GM10847 (cell line): ENCODE measurements around the gene KIAA0319L.

Source experiments
- POLR2A ChIP-seq: IDR thresholded peaks from 2 replicates; pipeline ENCODE4 v1.6.1; 2011; ENCODE audit not compliant: insufficient read length; ENCODE audit errors: extremely low read depth

Gene KIAA0319L

DNA sequence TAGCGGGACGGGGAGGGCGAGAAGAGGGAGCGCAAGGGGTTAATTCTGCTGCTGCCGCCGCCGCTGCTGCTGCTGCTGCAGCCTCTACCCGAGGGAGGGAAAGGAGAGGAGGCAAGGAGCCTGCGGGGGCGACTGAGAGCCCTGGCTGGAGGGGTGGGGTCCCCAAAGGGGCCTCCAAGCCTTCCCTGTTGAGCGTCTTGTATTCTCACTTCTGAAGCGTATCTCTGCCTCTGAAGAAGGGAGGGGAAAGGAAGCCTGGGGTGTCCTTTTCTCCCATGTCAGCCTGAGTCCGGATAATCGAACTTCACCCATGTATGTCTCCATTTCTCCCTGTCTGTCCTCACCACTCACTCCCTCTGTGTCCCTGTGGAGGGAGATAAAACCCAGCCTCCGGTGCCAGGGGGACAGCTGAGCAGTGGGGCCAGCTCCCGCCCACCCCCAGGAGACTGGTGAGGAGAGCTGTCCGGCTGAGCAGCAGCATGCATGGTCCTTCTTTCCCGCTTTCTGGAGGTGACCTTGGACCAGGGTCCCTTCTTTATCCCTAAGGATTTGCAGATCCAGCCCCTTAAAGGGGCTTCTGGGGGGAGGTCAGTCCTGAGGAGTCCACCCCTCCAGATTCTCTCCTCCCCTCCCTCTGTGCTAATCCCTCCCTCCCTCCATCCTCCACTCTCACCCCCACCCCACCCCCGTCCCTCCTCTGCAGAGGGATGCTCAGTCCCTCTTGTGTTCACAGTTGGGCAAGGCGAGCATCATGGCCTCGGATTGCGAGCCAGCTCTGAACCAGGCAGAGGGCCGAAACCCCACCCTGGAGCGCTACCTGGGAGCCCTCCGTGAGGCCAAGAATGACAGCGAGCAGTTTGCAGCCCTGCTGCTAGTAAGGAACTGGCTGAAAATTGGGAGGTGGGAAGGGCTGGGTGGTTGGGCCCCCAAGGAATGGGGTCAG, 1.4 kb upstream of the KIAA0319L start:
- TF ChIP-seq POLR2A, result no peak

DNA sequence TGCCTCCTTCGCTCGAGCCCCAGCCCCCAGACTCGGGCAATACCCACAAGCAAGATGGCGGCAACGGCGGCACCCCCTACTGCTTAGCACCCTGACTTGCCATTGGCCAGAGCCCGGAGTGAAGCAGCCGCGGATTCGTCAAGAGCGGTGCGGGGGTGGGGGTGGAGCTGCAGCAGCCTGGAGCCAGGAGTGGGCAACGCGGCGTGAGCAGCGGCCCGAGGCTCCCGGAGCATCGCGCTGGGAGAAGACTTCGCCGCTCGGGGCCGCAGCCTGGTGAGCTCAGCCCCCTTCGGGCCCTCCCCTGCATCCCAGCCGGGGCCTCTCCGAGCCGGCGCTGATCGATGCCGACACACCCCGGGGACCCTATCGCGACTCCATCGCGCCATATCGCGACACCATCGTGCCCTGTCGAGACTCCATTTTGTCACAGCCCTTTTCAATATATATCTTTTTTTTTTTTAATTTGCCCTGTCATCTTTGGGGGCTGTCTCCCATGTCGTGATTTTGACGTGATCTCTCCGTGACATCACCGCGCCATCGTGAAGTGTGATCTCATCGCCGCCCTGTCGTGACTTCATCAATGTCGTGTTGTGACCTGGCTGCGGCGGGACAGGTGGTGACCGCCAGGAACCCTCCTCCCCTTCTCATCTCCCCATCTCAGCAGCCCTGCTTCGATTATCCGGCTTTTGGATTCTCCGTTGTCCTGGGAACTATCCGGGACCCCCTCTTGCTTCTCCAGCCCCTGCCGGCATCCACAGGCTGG, 589 bp upstream of the KIAA0319L start, which contains the start of gene NCDN:
NCDN (plus strand) TSS at position 189 of the 763 bp plus-strand sequence; CDS start at position 581, 392 bp downstream.
- TF ChIP-seq POLR2A, result peak; percentile 86

DNA sequence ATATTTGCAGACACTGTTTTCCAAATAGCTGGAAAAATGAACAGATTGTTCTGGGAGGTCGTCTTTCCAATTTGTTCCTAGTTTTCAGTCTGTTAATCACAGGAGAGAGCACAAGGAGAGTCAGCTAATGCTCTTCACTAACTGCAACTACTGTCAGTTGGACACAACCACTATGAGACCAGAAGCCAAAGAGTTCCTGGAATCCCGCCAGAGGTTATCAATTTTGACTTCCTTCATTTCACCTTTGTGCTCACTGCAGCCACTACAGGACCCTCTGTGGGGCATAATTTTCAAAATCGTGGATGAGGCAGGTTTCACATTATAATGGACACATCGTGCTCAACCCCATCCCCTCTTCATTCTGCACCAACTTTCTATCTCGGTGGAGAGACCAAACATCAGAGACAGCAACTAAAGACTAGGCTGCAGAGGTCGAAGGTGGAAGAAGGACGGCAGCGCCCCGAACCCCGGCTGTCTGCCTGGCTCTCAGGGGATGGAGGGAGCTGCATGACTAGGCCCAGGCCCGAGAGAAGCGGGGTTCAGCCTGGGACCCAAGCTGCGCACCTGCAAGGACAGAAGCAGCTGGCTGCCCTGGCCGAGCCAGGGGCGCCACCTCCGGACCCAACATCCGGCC, 602 bp downstream of the KIAA0319L start:
- no peak for TF ChIP-seq POLR2A

DNA sequence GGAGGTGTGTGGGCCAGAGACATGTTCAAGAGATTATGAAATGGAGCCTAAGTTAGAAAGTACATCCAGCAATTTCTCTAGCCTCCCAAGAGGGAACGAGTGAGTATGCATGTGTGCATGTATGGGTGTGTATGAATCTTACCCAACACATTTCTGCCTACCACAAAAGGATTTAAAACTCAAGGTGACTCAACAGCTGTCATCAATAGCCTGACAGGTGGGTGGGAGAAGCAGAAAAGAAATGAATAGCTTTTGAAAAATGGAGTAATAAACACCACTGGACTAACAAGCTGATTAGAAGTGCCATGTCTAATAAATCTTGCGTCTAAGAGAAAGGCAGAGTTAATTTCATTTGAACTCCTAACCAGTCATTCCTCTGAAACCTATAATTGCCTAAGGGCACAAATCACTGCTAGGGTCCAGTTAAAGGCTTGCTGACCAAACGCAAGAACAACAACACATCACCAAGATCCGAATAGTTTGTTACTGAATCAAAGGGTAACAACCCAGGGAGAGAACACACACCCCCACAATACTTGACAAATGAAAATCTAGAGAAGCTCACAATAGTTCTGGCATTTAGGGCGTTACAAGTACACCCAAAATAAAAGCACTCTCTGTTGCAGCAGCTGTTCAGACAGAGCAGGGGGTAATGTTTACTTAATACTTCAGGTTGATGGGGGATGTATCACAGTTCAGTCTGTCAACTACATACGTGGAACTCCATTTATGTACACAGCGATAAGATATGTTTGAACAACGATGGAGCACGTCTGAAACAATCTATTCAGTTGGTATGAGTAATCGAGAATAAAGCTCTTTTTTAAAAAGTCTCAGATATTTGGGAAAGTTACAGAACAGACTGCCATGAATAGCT, 1.4 kb downstream of the KIAA0319L start:
- TF ChIP-seq POLR2A, result no peak

DNA sequence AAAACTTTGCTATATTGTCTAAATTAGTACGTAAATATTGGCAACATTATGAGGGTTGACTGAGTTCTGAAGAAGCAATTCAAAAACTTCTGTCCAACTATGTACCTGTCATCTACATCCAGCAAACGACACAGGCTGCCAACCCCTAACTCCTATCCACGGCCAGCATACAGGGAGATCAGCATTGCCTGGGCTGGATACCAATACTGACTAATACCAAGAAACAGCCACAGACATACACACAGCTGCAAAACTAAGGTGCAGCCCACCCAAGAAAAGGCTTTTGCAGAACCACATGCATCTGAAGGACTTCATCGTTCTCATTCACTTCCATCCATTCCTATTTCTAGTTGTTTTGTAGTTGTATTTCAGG, 2.0 kb downstream of the KIAA0319L start:
- no peak for TF ChIP-seq POLR2A

DNA sequence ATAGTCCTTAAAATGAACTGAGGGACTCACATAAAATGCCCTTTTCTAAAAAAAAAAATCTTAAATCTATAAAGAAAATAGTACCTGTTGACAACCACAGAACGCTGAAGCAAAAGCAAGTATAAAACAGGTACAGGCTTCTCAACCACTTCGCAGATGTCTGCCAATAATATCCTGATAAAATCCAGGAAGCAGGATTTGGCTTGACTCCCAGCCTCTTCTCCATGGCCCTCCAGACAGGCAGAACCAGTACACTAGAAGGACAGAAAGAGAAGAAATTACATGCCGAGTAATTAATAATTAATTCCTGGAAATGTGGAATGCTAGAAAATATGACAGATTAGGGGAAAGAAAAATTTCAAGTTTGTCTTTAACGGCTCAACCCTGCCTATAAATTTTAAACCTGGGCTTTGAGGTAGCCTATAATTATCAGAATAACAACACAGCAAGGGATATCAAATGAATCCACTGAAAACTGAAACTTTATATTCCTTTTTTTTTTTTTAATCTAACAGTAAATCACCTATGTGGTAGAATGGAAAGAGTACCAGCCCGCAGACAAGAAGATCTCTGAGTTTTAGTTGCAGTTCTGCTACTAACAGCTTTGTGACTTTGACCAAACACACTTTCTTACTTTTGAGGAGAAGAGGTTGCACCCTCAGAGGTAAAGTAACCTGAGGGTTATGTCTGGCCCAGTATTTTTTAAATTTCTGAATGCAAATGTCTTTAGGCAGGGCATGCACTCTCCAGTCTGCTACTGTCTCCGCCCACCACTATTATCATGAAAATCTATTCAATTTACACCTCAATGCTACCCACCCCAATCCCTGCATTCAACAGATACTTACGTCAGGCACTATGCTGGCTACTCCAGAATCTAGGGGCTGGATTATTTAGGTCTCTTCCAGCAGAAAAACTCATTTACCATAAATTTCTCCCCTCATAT, 2.7 kb downstream of the KIAA0319L start:
- TF ChIP-seq POLR2A, result no peak

DNA sequence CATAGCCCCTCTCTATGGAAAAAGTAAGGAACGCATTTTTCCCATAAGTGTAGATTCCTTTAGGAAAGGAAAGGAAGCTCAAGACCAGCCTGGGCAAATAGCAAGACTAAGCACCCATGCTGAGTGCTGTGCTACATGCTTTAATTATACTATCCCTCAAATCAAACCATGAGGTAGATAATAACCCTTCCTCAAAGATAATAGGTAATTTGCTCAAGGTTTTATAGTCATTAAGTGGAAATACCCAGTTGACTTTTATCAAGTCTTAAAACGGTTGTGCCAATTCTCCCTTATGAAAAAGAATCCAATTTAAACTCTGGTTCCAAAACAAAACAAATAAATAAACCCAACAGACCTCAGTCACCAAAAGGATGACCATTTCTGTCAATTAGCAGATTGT, 3.4 kb downstream of the KIAA0319L start:
- TF ChIP-seq POLR2A, result no peak

DNA sequence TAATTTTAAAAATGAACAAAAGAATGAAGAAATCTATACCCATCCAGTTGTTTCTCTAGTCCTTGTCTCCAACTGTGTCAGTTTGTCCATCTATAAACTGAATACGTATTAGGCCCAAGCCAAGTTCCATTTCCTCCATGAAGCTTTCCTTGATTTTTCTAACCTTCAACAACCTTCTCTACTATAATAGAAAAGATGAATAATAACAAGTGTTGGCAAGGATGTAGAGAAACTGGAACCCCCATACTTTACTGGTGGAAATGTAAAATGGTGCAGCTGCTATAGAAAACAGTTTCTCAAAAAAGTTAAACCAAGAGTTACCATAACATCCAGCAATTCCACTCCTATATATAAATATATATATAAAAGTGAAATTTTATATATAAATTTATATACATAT, 10.6 kb downstream of the KIAA0319L start:
- TF ChIP-seq POLR2A, result no peak

DNA sequence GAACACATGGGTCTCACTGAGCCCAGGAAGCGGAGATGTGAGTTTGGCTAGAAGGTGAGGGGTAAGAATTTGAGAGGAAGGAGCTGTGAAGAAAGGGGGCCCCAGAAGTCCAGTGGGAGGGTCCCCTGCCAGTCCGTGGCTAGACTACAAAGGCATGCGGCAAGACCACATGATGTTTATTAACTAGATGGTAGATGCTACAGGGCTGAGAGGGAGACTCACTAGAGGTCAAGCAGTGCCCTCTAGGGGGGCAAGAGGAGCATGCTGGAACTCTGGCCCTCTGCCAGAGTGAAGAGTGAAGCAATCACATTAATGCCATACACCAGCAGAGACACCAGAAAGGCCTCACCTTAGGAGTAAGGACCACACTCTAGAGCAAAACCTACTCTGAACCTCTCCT, 12.2 kb downstream of the KIAA0319L start:
- no peak for TF ChIP-seq POLR2A

DNA sequence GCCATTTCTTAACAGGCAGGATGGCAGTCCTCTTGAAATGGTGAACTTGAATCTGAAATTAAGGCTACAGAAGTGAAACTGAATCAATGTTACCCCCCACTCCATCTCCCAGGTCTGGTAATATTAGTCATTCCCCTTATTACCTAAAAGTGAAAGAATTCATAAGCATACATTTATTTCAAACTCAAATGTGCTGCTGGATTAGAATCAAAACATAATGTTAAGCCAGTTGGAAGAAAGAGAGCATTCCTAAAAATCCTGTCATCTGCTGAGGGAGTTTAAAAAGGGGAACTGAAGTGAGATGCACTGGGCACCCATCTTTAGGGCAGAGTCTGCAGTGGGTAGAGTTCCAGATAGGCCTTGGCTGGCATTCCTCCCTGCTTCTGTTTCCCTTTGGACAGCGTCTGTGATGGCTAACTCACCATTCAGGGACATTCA, 17.4 kb downstream of the KIAA0319L start:
- no peak for TF ChIP-seq POLR2A

DNA sequence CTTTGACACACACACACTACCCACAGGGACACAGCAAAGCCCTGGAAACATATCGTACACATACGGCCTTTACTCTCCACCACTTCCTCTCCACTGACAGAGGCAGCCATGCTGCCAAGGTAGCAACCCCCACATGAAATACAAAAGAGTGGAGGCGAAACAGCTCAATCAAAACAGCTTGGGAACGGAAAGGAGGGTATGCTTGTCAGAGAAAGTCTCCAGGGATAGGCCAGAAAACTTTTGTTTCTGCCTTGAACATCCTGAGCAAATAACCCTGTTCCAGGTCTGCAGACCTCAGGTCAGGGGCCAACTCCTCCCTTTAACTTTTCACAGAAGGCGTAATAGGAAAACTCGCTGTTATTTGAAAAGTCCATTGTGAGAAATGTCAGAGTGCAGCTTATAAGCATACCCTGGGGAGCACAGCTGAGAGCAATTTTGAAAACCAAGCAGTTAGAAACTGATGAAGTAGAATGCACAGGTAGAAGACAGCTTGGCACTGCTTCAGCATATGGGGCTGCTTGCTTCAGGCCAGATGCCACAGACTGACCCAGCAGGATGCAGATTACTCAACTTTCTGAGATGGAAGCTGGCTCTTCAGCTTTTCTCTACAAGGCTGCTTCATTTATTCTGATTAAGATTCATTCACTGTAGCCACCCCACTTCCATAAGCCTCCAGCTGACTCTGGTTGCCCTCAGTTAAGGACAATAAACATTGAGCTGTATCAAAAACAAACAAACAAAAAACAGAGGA, 18.0 kb downstream of the KIAA0319L start:
- no peak for TF ChIP-seq POLR2A

DNA sequence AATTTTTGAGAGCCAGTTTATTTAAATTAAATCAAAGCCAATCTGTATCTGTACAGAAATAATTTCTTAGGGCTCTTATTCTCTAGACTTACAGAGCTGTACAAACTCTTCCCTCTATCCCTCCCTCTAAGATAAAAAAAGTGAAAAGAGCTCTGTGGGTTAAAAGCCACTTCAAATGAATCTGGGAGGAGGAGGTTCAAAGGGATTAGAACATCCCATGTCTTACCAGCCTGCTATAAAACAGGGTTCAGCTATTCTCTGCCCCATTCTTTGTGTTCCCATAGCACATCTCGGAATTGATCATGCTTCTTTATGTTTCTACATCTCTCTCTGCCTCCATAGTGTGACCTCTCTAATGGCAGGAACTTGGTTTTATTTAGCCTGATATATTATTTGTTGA, 19.4 kb downstream of the KIAA0319L start:
- TF ChIP-seq POLR2A, result no peak
